BE2C (cell line): ENCODE data around the gene MYO10.

Experiments used
- DNase-seq: peaks from one replicate; pipeline ENCODE4 v3.0.0-alpha.2; 2020
- H3K27me3 ChIP-seq: fragments of 250-450 bp; sonication (Bioruptor Pico); 2 replicates; pipeline ENCODE4 v1.5.1; 2020; ENCODE audit warnings: mild to moderate bottlenecking
- H3K36me3 ChIP-seq: fragments of 250-450 bp; sonication (Bioruptor Pico); 2 replicates; pipeline ENCODE4 v1.5.1; 2020; ENCODE audit warnings: mild to moderate bottlenecking
- H3K4me1 ChIP-seq: fragments of 250-450 bp; sonication (Bioruptor Pico); 2 replicates; pipeline ENCODE4 v1.5.1; 2020
- H3K4me3 ChIP-seq: 2 replicates; pipeline ENCODE4 v1.5.1; 2011; ENCODE audit warnings: low read depth, low read length
- H3K9me3 ChIP-seq: fragments of 250-450 bp; sonication (Bioruptor Pico); 2 replicates; pipeline ENCODE4 v1.5.1; 2020
- TF ChIP-seq, protein P1 (sequence below): IDR thresholded peaks from 2 replicates; pipeline ENCODE4 v1.5.1; 2012; ENCODE audit warnings: mild to moderate bottlenecking, low read depth, low read length

MYO10 gene

GRCh38 chr5:16754601-16755000, 181.5 kb downstream of the MYO10 start:
- H3K9me3 ChIP-seq, result no peaks in the 10 kb centered on the region
- no peaks in the 10 kb centered on the region for H3K36me3 ChIP-seq
- H3K27me3 ChIP-seq, result no peaks in the 10 kb centered on the region
- TF ChIP-seq, protein P1, sequence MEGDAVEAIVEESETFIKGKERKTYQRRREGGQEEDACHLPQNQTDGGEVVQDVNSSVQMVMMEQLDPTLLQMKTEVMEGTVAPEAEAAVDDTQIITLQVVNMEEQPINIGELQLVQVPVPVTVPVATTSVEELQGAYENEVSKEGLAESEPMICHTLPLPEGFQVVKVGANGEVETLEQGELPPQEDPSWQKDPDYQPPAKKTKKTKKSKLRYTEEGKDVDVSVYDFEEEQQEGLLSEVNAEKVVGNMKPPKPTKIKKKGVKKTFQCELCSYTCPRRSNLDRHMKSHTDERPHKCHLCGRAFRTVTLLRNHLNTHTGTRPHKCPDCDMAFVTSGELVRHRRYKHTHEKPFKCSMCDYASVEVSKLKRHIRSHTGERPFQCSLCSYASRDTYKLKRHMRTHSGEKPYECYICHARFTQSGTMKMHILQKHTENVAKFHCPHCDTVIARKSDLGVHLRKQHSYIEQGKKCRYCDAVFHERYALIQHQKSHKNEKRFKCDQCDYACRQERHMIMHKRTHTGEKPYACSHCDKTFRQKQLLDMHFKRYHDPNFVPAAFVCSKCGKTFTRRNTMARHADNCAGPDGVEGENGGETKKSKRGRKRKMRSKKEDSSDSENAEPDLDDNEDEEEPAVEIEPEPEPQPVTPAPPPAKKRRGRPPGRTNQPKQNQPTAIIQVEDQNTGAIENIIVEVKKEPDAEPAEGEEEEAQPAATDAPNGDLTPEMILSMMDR, result no peak
- H3K4me3 ChIP-seq, result no peak overlapping the region
- no peak for DNase-seq
- H3K4me1 ChIP-seq, result no peaks in the 10 kb centered on the region

DNA sequence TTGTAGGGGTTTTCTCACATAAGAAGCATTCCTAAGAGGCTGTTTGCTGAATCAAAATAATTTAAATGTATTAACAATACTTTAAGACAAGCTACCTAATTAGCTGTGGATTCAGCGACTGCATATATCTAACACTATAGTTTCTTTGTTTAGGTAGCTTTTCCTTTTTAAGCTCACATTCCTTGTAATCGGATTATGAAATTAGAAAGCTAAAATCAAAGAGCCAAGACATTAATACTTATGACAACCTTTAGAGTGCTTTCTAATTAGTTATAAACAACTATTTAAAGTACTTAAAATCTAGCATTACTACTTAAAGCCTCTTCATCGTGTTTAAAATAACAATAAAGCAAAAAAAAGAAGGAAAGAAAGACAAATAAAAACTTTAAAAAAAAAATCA, 182.0 kb downstream of the MYO10 start:
- H3K36me3 ChIP-seq, result no peaks in the 10 kb centered on the region
- no peak for DNase-seq
- no peaks in the 10 kb centered on the region for H3K4me1 ChIP-seq
- TF ChIP-seq, protein P1, result no peak
- H3K4me3 ChIP-seq, result no peak overlapping the region
- H3K9me3 ChIP-seq, result no peaks in the 10 kb centered on the region
- no peaks in the 10 kb centered on the region for H3K27me3 ChIP-seq

- Histone ChIP-seq H3K9me3 (no peaks in the 10 kb centered on the region), H3K4me3 (no peak overlapping the region), H3K36me3 (no peaks in the 10 kb centered on the region), H3K27me3 (no peaks in the 10 kb centered on the region), H3K4me1 (no peaks in the 10 kb centered on the region)
- DNase-seq, result no peak
- TF ChIP-seq, protein P1, result no peak
Observed at GRCh38 chr5:16750445-16750844, 185.6 kb downstream of the MYO10 start.

- H3K27me3 ChIP-seq, result no peaks in the 10 kb centered on the region
- no peak for DNase-seq
- no peaks in the 10 kb centered on the region for H3K9me3 ChIP-seq
- no peak overlapping the region for H3K4me3 ChIP-seq
- TF ChIP-seq, protein P1, result no peak
- no peaks in the 10 kb centered on the region for H3K4me1 ChIP-seq
- no peaks in the 10 kb centered on the region for H3K36me3 ChIP-seq
Observed at GRCh38 chr5:16749626-16750025, 186.5 kb downstream of the MYO10 start.

GRCh38 chr5:16744164-16744880, 191.8 kb downstream of the MYO10 start:
- Histone ChIP-seq H3K4me1 (no peaks in the 10 kb centered on the region), H3K4me3 (no peak overlapping the region), H3K36me3 (no peaks in the 10 kb centered on the region), H3K9me3 (no peaks in the 10 kb centered on the region), H3K27me3 (peaks cover 13% of the 10 kb centered on the region)
- TF ChIP-seq, protein P1, result no peak
- no peak for DNase-seq

DNA sequence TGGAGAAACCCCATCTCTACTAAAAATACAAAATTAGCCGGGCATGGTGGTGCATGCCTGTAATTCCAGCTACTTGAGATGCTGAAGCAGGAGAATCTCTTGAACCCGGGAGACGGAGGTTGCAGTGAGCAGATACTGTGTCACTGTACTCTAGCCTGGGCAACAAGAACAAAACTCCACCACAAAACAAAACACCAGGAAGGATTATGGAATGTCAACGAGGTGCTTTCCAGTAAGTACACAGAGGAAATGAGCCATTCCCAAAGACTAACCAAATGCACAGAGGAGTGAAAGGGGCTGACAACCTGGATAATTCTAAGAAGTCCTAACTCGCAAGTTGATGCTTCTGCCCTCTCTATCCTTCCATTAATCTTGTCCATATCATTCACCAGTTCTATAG, 193.2 kb downstream of the MYO10 start:
- H3K9me3 ChIP-seq, result no peaks in the 10 kb centered on the region
- H3K4me1 ChIP-seq, result no peaks in the 10 kb centered on the region
- peaks cover 16% of the 10 kb centered on the region for H3K27me3 ChIP-seq
- DNase-seq, result no peak
- no peak overlapping the region for H3K4me3 ChIP-seq
- TF ChIP-seq, protein P1, result no peak
- H3K36me3 ChIP-seq, result no peaks in the 10 kb centered on the region
